Small intestine (tissue), 7 donors: ENCODE results near the gene NR2F2. TPM values are rescaled to one million over a fixed set of nuclear protein-coding genes. Genes with fewer than 3 reads are reported as not detected.

Experiments used
- DNase-seq, 2 donors: peaks; one replicate each; pipeline versions ENCODE4 v3.0.0 to v3.0.0-alpha.2; 2013
- FAIRE-seq: peaks from 2 replicates; lab custom pipeline; 2012; peaks lifted over from hg19 to GRCh38; lab: Jason Lieb, UNC
- H3K27ac ChIP-seq, 3 donors: one replicate each; pipeline ENCODE4 v1.5.1; 2013; ENCODE audit warnings: low read length in 2 of 3, mild to moderate bottlenecking in 2 of 3, control low read depth in 1 of 3, inconsistent platforms in 1 of 3, low read depth in 1 of 3, moderate library complexity in 1 of 3
- H3K27me3 ChIP-seq, 3 donors: one replicate each; pipeline ENCODE4 v1.6.1; 2013; ENCODE audit warnings: low read length in 3 of 3, inconsistent platforms in 1 of 3; ENCODE audit not compliant: control insufficient read depth in 3 of 3, insufficient read depth in 3 of 3
- H3K36me3 ChIP-seq, 3 donors: one replicate each; pipeline ENCODE4 v1.6.1; 2013; ENCODE audit warnings: low read length in 3 of 3, inconsistent platforms in 1 of 3, low read depth in 1 of 3, mild to moderate bottlenecking in 1 of 3, moderate library complexity in 1 of 3; ENCODE audit not compliant: control insufficient read depth in 3 of 3, insufficient read depth in 2 of 3
- H3K4me1 ChIP-seq, 3 donors: one replicate each; pipeline ENCODE4 v1.6.1; 2013; ENCODE audit warnings: low read length in 2 of 3, inconsistent platforms in 1 of 3, low read depth in 1 of 3, mild to moderate bottlenecking in 1 of 3, moderate library complexity in 1 of 3; ENCODE audit not compliant: control insufficient read depth in 3 of 3, insufficient read depth in 2 of 3
- H3K4me3 ChIP-seq, 3 donors: one replicate each; pipeline ENCODE4 v1.5.1; 2013; ENCODE audit warnings: low read length in 3 of 3, control low read depth in 1 of 3, inconsistent platforms in 1 of 3, low read depth in 1 of 3, mild to moderate bottlenecking in 1 of 3, moderate library complexity in 1 of 3
- H3K9me3 ChIP-seq, 2 donors: one replicate each; pipeline ENCODE4 v1.6.1; 2013; ENCODE audit warnings: low read depth in 1 of 2, low read length in 1 of 2; ENCODE audit not compliant: control insufficient read depth in 2 of 2, insufficient read depth in 1 of 2
- WGBS, 3 donors: extraction: QIAGEN DNeasy Blood & Tissue Kit; methylation state at CpG; one replicate each; pipeline ENCODE4 v1.1.7; 2013; 5-methylcytosine and 5-hydroxymethylcytosine counted together
- polyA plus RNA-seq, 4 donors: library from polyadenylated mRNA; stranded (reverse) in 3 of 4; unstranded in 1 of 4; fragments of 200-250 nt in 3 of 4; fragments of 120-200 nt in 1 of 4; gene quantifications; one replicate each; pipeline versions ENCODE4 v1.2.1 to v1.2.3, GENCODE V29; 2013
- donor health status: healthy with polysubstance abuse.
- donor health status: control.
- donor health status: control.
- donor health status: Bipolar disorder and iron deficiency.
- donor health status: healthy.

NR2F2 gene
- polyA plus RNA-seq, 4 donors, result 3.6 to 34.1 (median 15.6) TPM

DNA sequence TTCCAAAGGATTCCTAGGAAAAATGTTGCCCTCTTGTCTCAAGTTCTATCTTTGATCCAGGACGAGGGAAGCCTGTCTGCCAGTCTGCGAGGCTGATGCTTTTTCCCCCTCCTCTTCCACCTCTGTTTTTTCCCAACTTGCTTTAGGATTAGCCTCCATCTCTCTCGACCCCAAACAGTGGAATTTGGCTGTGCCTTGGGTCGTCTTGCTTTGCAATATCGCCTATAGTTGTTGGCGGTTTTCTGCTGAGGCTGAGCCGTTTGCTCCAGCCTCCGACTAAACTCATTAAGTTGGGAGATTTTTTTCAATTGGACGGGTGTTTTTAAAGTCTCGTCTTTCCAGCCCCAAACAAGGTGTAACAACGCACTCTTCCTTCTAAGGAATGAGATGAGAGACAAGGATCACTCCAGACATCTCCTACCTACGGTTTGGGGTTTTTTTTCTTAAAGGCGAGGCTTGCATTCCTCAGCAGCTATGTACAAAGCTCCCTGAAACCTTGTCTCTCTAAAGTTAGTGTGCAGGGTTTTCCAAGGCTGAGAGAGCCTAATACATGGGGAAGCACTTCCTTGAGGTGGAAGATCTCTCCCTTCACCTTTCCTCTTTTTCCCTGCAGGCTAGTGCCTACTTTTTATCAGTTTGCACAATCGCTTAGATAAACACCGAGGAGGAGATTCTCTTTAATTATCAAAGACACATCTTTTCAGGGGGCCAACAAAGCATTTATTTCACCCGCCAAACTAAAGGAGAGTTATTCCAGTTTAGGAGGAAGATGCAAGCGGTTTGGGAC lies 4.8 kb upstream of the NR2F2 start:
- Histone ChIP-seq H3K27ac (peak overlapping the region in 2 of 3 donors; percentile 73 to 76), H3K27me3 (peaks cover 5 to 78% (median 14%) of the 10 kb centered on the region in 3 donors), H3K36me3 (no peaks in the 10 kb centered on the region), H3K4me1 (peaks cover 0 to 15% (median 0%) of the 10 kb centered on the region in 3 donors), H3K4me3 (peak overlapping the region in 1 of 3 donors; percentile 81), H3K9me3 (peaks cover 0 to 4% of the 10 kb centered on the region in 2 donors)
- 6 to 8% (median 7%) methylated on average over 17 of the region's 17 CpGs for WGBS, 3 donors
- DNase-seq, result peak in 1 of 2 donors; percentile 39
- no peak for FAIRE-seq

DNA sequence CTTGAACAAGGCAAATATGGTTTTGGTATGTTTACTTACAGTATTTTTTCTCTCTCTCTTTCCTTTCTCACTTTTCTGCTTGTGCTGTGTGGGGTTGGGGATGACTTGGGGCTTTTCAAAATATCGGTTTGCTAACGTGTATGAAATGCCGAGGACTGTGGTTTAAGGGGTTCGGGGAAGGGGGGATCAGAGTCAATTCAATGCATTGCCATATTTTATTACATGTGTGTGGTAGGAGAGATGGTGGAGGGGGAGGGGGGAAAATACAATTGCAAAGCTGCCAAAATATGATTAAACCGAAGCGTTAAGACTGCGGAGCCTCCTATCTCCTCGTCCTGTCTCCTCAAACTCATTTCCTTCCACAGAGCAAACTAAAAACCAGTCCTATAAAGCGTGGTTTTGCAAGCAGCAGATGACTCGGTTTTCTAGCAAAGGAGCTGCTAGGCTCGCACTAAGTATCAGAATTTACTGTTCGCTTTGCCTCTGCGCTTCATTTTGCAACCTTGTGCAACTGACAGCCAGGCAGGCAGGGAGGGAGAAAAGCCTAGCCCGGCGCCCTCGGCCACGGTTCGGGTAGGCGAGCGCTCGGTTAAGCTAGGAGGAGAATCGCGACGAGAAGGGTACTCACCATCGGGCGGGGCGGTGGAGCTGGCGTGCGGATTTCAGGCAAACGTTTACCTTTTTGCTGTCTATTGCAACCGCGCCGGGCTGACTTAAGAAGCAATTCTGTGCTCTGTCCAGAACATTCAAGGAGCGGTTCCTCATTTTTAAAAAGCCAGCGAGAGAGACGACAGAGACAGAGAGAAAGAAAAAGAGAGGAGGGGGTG lies 4.0 kb upstream of the NR2F2 start:
- Histone ChIP-seq H3K4me3 (peak overlapping the region; percentile 3 to 81 (median 54)), H3K4me1 (peaks cover 0 to 15% (median 0%) of the 10 kb centered on the region in 3 donors), H3K9me3 (peaks cover 0 to 4% of the 10 kb centered on the region in 2 donors), H3K36me3 (no peaks in the 10 kb centered on the region), H3K27ac (peak overlapping the region in 2 of 3 donors; percentile 73 to 76), H3K27me3 (peaks cover 2 to 70% (median 14%) of the 10 kb centered on the region in 3 donors)
- DNase-seq, result peak in 1 of 2 donors; percentile 63
- 2 to 3% (median 2%) methylated on average over 36 of the region's 36 CpGs for WGBS, 3 donors
- FAIRE-seq, result no peak

DNA sequence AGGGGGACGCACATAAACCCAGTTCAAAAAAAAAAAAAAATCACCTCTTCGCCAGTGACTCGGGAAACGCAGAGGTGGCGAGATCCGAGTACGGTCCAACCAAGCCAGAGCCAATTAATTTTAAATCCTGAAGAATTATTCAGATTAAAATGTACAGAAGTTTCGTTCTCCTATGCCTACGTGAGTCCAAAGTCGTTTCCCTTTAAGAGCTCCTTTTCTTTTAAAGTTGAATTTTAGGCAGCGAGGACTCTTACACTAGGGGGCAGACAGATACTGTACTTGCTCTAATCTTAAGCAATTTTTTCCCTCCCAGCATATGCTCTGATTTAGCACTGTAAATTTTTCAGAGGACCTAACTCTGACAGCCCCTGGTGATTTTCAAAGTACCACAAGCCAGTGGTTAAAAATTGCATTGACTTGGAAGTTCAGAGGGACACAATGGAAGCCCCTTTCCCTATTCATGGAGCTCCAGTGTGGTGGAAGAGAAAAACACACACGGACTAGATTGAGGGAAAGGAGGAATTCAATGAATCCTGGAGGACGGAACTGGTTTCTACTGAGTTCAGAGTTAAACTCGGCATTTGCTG lies 3.3 kb upstream of the NR2F2 start:
- peak overlapping the region in 2 of 3 donors; percentile 73 to 76 for H3K27ac ChIP-seq
- peaks cover 0 to under 1% (median 0%) of the 10 kb centered on the region in 3 donors for H3K36me3 ChIP-seq
- H3K4me3 ChIP-seq, result peak overlapping the region; percentile 3 to 81 (median 54)
- 4 to 9% (median 7%) methylated on average over 14 of the region's 14 CpGs for WGBS, 3 donors
- FAIRE-seq, result no peak
- H3K9me3 ChIP-seq, result peaks cover 0 to 4% of the 10 kb centered on the region in 2 donors
- peaks cover 0 to 15% (median 0%) of the 10 kb centered on the region in 3 donors for H3K4me1 ChIP-seq
- DNase-seq, result peak; percentile 74 to 80
- peaks cover 0 to 63% (median 14%) of the 10 kb centered on the region in 3 donors for H3K27me3 ChIP-seq

DNA sequence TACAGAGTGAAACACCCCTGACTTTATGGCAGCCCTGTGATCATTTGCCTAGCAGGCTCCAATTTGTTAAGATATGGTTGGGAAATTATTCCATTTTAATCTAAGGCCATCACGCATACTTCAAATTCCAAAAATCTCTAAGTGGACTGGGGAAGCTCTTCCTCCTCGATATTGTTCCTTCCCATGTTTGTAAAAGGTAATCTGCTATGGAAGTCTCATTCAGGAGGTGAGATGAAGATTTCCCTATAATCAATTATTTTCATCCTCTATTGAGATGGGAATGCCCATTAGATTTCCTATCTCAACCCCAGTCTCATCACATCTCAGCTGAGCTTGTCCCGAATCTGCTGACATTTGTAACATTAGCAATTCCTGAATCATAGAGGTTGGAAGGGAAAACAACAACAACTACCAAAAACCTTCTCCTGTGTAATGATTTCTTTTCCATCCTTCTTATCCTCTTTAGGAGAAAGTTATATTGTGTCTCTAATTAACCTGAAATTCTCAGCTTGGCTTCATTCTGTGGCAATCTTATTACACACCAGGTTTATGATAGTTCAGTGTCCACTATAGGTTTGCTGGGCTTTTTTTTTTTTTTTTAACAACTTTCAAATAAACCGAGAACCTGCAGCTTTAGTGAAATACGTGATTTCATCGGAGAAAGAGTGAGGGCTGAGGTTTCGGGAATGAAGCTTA lies 2.2 kb upstream of the NR2F2 start:
- peaks cover 0 to 15% (median 0%) of the 10 kb centered on the region in 3 donors for H3K4me1 ChIP-seq
- peaks cover 0 to 3% (median 0%) of the 10 kb centered on the region in 3 donors for H3K36me3 ChIP-seq
- no peak overlapping the region for H3K27ac ChIP-seq
- peaks cover 0 to 53% (median 11%) of the 10 kb centered on the region in 3 donors for H3K27me3 ChIP-seq
- peaks cover 0 to 4% of the 10 kb centered on the region in 2 donors for H3K9me3 ChIP-seq
- FAIRE-seq, result no peak
- no peak for DNase-seq
- WGBS, 3 donors, result 60 to 83% (median 71%) methylated on average over 7 of the region's 7 CpGs
- no peak overlapping the region for H3K4me3 ChIP-seq

DNA sequence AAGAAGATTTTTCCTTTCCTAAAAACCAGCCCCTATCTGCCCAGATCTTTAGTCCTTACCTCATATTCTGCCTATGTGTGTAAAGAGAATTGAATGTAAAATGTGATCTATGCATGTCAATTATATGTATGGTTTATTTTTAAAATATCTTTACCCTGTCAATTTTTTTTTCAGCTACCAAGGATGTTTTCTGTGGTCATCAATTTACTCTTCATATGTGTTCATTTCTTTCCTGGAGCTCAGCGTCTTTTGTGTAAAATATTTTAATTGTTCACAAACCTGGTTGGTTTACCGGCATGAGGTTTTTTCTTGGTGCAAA lies 1.7 kb upstream of the NR2F2 start:
- no peak for DNase-seq
- Histone ChIP-seq H3K27me3 (peaks cover 0 to 48% (median 11%) of the 10 kb centered on the region in 3 donors), H3K4me3 (no peak overlapping the region), H3K4me1 (peaks cover 0 to 17% (median 2%) of the 10 kb centered on the region in 3 donors), H3K9me3 (peaks cover 0 to 4% of the 10 kb centered on the region in 2 donors), H3K36me3 (peaks cover 0 to 7% (median 0%) of the 10 kb centered on the region in 3 donors), H3K27ac (no peak overlapping the region)
- WGBS, 3 donors, result 53 to 82% (median 64%) methylated on average over 2 of the region's 2 CpGs
- no peak for FAIRE-seq

DNA sequence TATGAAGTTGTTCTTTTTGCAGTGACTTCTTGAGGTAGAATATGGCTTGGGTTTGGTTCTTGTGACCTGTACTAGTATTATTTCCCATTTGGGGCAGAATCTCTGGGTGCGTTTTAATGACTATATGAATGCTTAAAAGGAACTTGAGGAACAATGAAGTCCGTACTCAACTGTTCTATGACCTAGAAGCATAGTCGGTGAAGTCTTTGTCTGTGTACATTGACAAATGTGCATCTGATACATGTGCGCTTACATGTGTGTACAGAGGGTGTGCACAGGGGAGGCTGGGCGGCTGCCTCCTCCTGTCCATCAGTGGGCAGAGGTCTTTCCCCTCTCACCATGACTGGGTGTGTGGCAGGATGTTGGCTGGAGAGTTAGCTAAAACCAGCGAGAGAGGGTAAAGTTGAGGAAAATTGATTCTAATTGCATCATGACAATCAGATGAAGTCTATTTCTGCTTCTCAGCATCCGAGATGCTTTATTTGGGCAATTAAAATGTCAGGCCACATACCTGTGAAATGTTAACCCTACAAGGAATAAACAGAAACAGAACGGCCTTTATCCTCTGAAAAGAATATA lies 1.0 kb upstream of the NR2F2 start:
- H3K36me3 ChIP-seq, result peaks cover 0 to 14% (median 0%) of the 10 kb centered on the region in 3 donors
- DNase-seq, result no peak
- peaks cover 0 to 41% (median 9%) of the 10 kb centered on the region in 3 donors for H3K27me3 ChIP-seq
- peak overlapping the region in 2 of 3 donors; percentile 52 to 79 for H3K4me3 ChIP-seq
- WGBS, 3 donors, result 35 to 47% (median 45%) methylated on average over 8 of the region's 8 CpGs
- no peak for FAIRE-seq
- peak overlapping the region in 1 of 3 donors; percentile 57 for H3K27ac ChIP-seq
- no peaks in the 10 kb centered on the region for H3K9me3 ChIP-seq
- peaks cover 0 to 23% (median 5%) of the 10 kb centered on the region in 3 donors for H3K4me1 ChIP-seq

DNA sequence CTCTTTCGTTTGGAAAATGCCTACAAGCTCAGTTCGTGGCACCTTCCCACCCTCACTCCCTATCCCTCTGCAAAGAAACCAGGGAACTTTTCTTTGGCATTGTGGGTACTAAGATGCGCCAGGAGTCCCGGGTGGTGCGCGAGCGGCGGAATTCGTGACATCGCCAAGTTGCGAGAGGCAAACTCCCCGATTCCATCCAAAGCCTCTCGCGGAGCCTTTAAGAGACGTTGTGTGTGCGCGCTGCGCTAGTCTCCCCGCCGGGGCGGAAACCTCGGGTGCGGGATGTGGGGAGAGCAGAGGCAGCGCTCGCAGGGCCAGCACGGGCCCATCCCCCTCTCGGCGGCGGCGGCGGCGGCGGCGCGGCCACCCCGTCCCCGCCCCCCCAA lies 443 bp upstream of the NR2F2 start:
- peak overlapping the region in 2 of 3 donors; percentile 59 to 63 for H3K27ac ChIP-seq
- H3K9me3 ChIP-seq, result no peaks in the 10 kb centered on the region
- peak overlapping the region; percentile 45 to 79 (median 52) for H3K4me3 ChIP-seq
- peak; percentile 58 to 80 for DNase-seq
- H3K36me3 ChIP-seq, result peaks cover 0 to 19% (median 0%) of the 10 kb centered on the region in 3 donors
- H3K27me3 ChIP-seq, result peaks cover 0 to 36% (median 9%) of the 10 kb centered on the region in 3 donors
- no peak for FAIRE-seq
- WGBS, 3 donors, result 1 to 8% (median 3%) methylated on average over 22 to 37 of the region's 37 CpGs
- peaks cover 2 to 29% (median 7%) of the 10 kb centered on the region in 3 donors for H3K4me1 ChIP-seq
